Measurements from ENCODE around the gene CYFIP1.

GRCh38 chr15:22958487-22959280, 21.5 kb downstream of the CYFIP1 start:
- TF ChIP-seq POLR2A (IDR thresholded peaks at IDR 0.05) = no peak
- TF ChIP-seq CTCF (IDR thresholded peaks at IDR 0.05) = no peak
